HG02884 (cell line): ENCODE results near the gene HOOK2.

Experiments
- ATAC-seq: cut with Tn5 transposase; IDR thresholded peaks from one replicate; pipeline ENCODE4 v1.9.1; 2021; ENCODE audit warnings: mild to moderate bottlenecking, moderate library complexity; ENCODE audit not compliant: unreplicated experiment

Gene HOOK2

DNA sequence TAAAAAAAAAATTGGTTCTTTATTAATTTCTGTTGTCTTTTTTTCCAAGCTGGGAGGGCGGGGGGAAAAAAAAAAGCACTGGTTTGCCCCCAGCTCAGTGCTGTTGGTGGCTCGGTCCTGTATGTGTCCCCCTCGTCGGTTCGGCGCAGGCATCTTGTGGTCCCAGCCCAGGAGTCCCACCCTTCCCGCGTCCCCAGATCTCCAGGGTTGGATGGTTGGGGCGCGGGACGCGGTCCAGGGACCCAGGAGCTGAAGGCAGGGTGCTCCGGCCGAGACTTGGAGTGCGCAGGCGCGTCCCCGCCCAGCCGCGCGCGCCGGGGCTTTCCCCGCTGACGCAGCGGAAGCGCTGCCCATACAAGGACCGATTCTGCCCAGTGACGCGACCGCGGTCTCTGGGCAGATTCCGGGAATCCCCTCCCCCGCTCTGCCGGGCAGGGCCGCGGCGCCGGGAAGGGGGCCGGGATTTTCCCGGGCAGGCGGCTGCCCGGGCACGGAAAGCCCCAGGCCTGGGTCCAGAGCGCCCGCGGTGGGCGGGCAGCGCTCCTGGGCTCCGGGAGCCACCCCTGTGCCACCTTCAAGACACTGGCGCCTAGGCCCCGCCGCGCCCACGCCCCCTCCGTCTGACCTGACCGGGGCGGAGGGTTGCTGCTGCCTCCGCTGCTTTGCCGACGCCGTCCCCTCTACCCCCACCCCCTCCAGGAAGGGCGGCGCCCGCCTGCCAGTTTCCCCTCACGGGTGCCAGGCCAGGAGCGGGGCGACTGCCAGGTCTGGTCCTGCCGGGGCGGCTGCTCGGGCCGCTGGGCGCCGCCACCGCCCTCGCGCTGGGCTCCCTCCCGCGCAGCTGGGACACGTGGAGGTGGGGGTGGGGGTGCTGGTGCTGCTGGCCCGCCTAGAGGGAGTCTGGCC is 18.2 kb upstream of the HOOK2 start:
- ATAC-seq, result no peak

- no peak for ATAC-seq
Observed at GRCh38 chr19:12792853-12793289, 17.5 kb upstream of the HOOK2 start.

DNA sequence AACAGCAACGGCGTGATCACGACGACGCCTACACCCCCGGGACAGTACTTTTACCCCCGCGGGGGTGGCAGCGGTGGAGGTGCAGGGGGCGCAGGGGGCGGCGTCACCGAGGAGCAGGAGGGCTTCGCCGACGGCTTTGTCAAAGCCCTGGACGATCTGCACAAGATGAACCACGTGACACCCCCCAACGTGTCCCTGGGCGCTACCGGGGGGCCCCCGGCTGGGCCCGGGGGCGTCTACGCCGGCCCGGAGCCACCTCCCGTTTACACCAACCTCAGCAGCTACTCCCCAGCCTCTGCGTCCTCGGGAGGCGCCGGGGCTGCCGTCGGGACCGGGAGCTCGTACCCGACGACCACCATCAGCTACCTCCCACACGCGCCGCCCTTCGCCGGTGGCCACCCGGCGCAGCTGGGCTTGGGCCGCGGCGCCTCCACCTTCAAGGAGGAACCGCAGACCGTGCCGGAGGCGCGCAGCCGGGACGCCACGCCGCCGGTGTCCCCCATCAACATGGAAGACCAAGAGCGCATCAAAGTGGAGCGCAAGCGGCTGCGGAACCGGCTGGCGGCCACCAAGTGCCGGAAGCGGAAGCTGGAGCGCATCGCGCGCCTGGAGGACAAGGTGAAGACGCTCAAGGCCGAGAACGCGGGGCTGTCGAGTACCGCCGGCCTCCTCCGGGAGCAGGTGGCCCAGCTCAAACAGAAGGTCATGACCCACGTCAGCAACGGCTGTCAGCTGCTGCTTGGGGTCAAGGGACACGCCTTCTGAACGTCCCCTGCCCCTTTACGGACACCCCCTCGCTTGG is 16.9 kb upstream of the HOOK2 start:
- ATAC-seq, result no peak

DNA sequence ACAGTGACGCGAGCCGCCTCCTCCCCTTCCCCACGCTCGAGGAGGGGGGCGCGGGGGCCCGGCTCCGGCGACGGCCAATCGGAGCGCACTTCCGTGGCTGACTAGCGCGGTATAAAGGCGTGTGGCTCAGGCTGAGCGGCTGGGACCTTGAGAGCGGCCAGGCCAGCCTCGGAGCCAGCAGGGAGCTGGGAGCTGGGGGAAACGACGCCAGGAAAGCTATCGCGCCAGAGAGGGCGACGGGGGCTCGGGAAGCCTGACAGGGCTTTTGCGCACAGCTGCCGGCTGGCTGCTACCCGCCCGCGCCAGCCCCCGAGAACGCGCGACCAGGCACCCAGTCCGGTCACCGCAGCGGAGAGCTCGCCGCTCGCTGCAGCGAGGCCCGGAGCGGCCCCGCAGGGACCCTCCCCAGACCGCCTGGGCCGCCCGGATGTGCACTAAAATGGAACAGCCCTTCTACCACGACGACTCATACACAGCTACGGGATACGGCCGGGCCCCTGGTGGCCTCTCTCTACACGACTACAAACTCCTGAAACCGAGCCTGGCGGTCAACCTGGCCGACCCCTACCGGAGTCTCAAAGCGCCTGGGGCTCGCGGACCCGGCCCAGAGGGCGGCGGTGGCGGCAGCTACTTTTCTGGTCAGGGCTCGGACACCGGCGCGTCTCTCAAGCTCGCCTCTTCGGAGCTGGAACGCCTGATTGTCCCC is 16.1 kb upstream of the HOOK2 start, which contains the start of gene JUNB:
Gene JUNB (plus strand): TSS at position 142 of the 706 bp plus-strand sequence. CDS start 286 bp downstream, at position 428.
- no peak for ATAC-seq

- no peak for ATAC-seq
Observed at GRCh38 chr19:12790628-12791344, 15.4 kb upstream of the HOOK2 start.

DNA sequence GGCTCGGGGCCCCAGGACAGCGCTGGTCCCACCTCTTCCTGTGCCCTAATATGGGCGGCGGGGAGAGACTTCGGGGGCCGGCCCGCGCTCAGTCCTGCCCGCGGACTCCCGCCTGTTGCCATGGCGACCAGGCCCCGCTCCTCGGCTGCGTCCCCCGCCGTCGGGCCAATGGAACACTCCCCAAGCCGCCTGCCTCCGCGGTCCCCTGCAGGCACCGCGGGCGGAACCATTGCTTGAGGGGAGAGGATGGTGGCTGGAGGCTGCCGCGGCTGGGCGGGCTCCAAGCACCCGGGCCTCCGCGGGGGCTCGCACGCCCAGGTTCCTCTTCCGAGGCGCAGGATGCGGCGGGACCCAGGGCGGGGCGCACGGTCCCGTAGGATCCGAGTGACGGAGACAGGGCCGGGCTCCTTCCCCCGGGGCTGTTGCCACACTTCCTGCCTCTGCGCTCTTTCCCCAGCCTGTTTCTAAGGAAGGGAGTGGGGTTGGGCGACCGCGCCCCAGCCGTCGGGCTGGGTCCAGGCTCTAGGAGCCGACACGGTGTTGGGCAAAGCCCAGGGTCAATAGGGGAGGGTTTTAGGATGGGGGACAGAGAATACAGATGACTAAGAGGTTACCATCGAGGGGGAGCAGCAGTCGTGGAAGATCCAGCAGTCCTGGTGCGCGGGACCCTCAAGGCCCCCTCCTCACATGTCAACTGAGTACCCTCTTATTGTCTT is 14.7 kb upstream of the HOOK2 start:
- peak; percentile 44 for ATAC-seq

- no peak for ATAC-seq
Observed at GRCh38 chr19:12789098-12789903, 13.9 kb upstream of the HOOK2 start.

DNA sequence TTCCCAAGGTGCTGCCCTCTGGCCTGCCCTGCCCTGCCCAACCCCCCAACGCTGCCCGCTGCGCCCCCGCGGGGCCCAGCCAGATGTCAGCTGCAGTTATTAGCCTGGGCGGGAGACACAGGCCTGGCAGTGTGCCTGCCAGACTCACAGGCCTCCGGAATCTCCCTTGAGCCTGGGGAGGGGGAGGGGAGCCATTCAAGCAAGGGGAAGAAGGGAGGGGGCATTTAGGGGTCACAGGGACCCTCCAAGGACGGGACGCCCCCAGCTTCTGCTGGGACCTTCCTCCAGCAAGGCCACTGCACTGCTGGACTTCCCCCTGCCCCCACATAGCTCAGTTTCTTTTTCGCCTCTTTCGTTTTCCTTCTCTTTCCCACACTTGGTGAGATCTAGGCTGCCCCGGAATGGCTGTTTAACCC is 13.3 kb upstream of the HOOK2 start:
- no peak for ATAC-seq

DNA sequence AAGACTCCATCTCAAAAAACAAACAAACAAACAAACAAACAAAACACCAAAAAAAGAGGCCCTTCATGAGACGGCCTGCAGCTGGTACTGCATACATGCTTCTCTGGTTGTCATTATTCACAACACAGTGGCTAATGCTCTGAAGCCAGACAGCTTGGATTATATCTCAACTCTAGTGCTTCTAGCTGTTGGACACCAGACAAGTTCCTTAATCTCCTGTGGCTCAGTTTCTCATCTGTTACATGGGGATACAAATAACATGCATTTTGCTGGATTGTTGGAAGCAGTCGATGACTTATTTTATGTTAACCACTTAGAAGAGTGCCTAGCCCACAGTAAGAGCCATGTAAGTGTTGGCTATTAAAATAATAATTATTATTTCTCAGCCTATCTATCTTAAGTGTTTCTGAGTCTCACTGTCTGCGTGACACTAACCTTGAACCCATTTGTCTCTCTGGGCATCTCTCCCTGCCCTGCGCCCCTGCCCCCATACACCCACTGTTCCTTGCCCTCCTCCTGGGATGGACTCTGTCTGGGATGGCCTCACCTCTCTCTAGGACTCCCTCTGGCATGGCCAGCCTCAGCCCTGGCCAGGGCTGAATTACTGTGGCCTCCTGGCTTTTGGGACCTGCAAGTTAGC is 12.8 kb upstream of the HOOK2 start:
- ATAC-seq, result no peak

DNA sequence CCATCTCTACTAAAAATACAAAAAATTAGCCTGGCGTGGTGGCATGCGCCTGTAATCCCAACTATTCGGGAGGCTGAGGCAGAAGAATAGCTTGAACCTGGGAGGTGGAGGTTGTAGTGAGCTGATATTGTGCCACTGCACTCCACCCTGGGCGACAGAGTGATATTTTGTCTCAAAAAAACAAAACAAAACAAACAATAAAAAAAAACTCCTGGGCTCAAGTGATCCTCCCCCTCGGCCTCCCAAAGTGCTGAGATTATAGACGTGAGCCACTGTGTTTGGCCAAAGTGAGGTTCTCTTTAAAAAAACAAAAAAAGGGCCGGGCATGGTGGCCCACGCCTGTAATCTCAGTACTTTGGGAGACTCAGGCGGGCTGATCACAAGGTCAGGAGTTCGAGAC is 12.1 kb upstream of the HOOK2 start:
- no peak for ATAC-seq

DNA sequence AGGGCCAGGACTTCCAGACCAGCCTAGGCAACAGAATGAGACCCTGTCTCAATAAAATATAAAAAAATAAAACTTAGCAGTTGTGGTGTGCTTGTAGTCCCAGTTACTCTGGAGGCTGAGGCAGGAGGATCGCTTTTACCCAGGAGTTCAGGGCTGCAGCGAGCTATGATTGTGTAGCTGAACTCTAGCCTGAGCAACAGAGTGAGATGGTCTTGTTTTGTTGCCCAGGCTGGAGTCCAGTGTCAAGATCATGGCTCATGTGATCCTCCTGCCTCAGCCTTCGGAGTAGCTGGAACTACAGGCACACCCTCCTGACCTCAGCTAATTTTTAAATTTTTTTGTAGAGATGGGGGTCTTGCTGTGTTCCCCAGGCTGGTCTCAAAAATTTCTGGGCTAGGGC is 11.6 kb upstream of the HOOK2 start:
- ATAC-seq, result no peak

DNA sequence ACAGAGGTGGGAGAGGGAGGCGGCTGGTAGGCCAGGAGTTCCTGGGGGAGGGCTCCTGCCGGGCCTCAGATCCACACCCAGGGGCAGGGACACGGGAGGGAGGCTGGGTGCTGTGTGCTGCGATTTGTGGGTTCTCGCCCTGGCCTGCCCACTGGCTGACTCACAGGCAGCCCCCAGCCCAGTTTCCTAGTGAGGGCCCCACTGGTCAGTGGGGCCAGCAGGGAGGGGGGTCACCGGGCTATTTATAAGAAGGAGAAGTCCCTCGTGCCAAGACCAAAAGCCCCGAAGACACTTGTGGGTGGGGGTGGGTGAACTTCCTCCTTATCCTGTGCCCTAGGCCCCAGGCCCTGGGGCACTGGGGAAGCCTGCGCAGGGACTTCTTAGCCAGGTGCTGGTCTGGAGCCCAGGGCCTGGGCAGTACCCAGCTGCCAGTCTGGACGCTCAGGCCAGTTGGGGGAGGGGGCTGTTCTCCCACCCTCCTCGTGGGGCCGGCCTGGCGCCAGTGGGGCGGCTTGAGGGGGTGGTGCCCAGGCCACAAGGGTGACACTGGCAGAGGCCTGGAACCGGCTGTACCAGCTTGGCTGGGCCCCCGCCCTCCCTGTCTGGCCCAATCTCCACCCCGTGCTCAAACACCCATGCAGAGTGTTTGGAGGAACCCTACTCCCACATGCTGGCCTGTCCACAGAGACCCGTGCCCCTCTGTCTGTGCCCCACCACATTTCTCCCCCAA is 11.0 kb upstream of the HOOK2 start:
- no peak for ATAC-seq

- ATAC-seq, result no peak
Observed at GRCh38 chr19:12785431-12786031, 10.2 kb upstream of the HOOK2 start.

GRCh38 chr19:12784871-12785430 is 9.6 kb upstream of the HOOK2 start:
- ATAC-seq, result no peak

GRCh38 chr19:12784394-12784870 is 9.1 kb upstream of the HOOK2 start:
- ATAC-seq, result no peak

- no peak for ATAC-seq
Observed at GRCh38 chr19:12783849-12784393, 8.6 kb upstream of the HOOK2 start.
